ENCODE data around the gene TMED6.

TMED6 gene

GRCh38 chr16:69351309-69352027 lies at the start of gene TMED6:
Gene TMED6 (minus strand): TSS chr16:69351786. CDS start chr16:69351753, 33 bp downstream.
- no peak for DNase-seq (ENCODE audit: low read depth, low spot score)

- no peak for DNase-seq (ENCODE audit: low read depth, low spot score)
Observed at GRCh38 chr16:69399361-69399760, 47.8 kb upstream of the TMED6 start.

- peak; percentile 70 for DNase-seq (ENCODE audit: low read depth, low spot score)
Observed at GRCh38 chr16:69397821-69398521, 46.4 kb upstream of the TMED6 start.

- peak; percentile 90 for DNase-seq (ENCODE audit: low read depth, low spot score)
Observed at GRCh38 chr16:69396187-69397061, 44.8 kb upstream of the TMED6 start.

- DNase-seq (ENCODE audit: low read depth, low spot score): no peak
Observed at GRCh38 chr16:69395859-69396186, 44.2 kb upstream of the TMED6 start.

- DNase-seq (ENCODE audit: low read depth, low spot score): no peak
Observed at GRCh38 chr16:69393898-69394849, 42.6 kb upstream of the TMED6 start.

GRCh38 chr16:69386596-69386995 lies 35.0 kb upstream of the TMED6 start:
- DNase-seq (ENCODE audit: low read depth, low spot score): no peak

GRCh38 chr16:69384974-69385373 lies 33.4 kb upstream of the TMED6 start:
- no peak for DNase-seq (ENCODE audit: low read depth, low spot score)

GRCh38 chr16:69382421-69382820 lies 30.8 kb upstream of the TMED6 start:
- no peak for DNase-seq (ENCODE audit: low read depth, low spot score)

- no peak for DNase-seq (ENCODE audit: low read depth, low spot score)
Observed at GRCh38 chr16:69381231-69381630, 29.6 kb upstream of the TMED6 start.

GRCh38 chr16:69378760-69379159 lies 27.2 kb upstream of the TMED6 start:
- DNase-seq (ENCODE audit: low read depth, low spot score): no peak

GRCh38 chr16:69378036-69378435 lies 26.4 kb upstream of the TMED6 start:
- DNase-seq (ENCODE audit: low read depth, low spot score): no peak

- DNase-seq (ENCODE audit: low read depth, low spot score): no peak
Observed at GRCh38 chr16:69376393-69377059, 24.9 kb upstream of the TMED6 start.

- DNase-seq (ENCODE audit: low read depth, low spot score): no peak
Observed at GRCh38 chr16:69373019-69373418, 21.4 kb upstream of the TMED6 start.

- DNase-seq (ENCODE audit: low read depth, low spot score): no peak
Observed at GRCh38 chr16:69371564-69371963, 20.0 kb upstream of the TMED6 start.

- no peak for DNase-seq (ENCODE audit: low read depth, low spot score)
Observed at GRCh38 chr16:69368866-69369265, 17.3 kb upstream of the TMED6 start.

GRCh38 chr16:69367980-69368379 lies 16.4 kb upstream of the TMED6 start:
- no peak for DNase-seq (ENCODE audit: low read depth, low spot score)

GRCh38 chr16:69366431-69366830 lies 14.8 kb upstream of the TMED6 start:
- DNase-seq (ENCODE audit: low read depth, low spot score): no peak

GRCh38 chr16:69365901-69366300 lies 14.3 kb upstream of the TMED6 start:
- no peak for DNase-seq (ENCODE audit: low read depth, low spot score)

- DNase-seq (ENCODE audit: low read depth, low spot score): no peak
Observed at GRCh38 chr16:69364088-69364487, 12.5 kb upstream of the TMED6 start.

GRCh38 chr16:69363281-69363717 lies 11.7 kb upstream of the TMED6 start:
- no peak for DNase-seq (ENCODE audit: low read depth, low spot score)
